Measurements from ENCODE around the gene GRIK4.

DNA sequence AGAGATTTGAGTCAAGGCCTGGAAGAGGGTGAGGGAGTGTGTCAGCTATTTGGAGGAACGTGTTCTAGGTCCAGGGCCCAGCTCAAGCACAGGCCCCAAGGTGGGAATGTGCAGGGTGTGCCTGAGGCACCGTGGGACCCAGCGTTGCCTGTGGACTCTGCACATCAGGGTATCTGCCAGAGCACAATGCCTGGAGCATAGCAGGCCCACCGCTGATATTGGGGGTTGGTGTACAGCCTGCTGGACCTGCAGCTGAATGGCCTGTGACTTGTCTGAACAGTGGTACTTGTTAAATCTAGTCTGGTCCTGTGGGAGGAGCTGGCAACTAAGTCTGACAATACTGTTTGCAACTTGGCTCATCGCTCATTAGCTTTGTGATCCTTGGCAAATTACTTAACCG, 131.7 kb downstream of the GRIK4 start:
- TF ChIP-seq, protein P1, sequence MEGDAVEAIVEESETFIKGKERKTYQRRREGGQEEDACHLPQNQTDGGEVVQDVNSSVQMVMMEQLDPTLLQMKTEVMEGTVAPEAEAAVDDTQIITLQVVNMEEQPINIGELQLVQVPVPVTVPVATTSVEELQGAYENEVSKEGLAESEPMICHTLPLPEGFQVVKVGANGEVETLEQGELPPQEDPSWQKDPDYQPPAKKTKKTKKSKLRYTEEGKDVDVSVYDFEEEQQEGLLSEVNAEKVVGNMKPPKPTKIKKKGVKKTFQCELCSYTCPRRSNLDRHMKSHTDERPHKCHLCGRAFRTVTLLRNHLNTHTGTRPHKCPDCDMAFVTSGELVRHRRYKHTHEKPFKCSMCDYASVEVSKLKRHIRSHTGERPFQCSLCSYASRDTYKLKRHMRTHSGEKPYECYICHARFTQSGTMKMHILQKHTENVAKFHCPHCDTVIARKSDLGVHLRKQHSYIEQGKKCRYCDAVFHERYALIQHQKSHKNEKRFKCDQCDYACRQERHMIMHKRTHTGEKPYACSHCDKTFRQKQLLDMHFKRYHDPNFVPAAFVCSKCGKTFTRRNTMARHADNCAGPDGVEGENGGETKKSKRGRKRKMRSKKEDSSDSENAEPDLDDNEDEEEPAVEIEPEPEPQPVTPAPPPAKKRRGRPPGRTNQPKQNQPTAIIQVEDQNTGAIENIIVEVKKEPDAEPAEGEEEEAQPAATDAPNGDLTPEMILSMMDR (conservative IDR thresholded peaks at IDR 0.05; ENCODE audit: low read length): no peak
- TF ChIP-seq EZH2phosphoT487 (IDR thresholded peaks at IDR 0.05; ENCODE audit: borderline replicate concordance): no peak
